Lower leg skin (tissue), 3 donors: ENCODE results near the gene AXIN2.

Source experiments
- CTCF ChIP-seq, 3 donors: fragments of 450-650 bp; IDR thresholded peaks; one replicate each; pipeline ENCODE4 v1.5.1; 2016; ENCODE audit warnings: antibody characterized with exemption in 3 of 3, mild to moderate bottlenecking in 3 of 3, moderate library complexity in 2 of 3
- POLR2A ChIP-seq, 2 donors: fragments of 450-650 bp; IDR thresholded peaks; one replicate each; pipeline ENCODE4 v1.6.1; 2016 to 2017; ENCODE audit warnings: antibody characterized with exemption in 2 of 2, mild to moderate bottlenecking in 1 of 2, moderate library complexity in 1 of 2

DNA sequence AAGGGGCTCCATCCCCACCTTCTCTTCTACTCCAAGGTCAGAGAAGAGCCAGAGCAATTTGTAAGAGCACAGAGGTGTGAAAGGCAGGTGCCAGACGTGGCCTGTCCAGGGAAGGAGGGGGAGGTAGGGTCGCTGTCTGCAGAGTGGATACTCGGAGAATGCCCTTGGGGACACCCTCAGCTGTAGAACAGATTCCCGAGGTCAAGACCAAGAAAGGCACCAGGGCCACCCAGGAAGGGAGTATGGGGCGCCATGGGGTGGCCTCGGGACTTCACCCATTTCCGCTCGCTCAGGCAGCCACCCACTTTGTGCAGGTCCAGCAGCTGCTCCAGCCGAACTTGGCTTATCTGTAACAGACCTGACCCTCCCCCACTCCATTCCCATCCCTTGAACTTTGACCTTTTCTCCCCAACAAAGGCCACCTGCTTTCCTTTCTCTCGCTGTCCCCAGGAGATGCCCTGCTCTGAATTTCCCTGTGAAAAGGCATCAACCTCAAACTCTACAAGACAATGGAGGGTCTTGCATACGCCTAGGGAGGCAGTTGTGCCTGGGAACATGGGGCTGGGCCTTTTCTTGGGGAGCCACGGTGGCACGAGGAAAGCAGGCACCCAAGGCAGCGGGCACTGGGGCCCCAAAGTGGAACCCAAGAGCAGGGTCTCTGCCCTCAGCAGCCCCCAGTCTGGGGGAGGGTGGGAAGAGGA is 11.3 kb upstream of the AXIN2 start:
- TF ChIP-seq CTCF (IDR thresholded peaks at IDR 0.05) = no peak
- TF ChIP-seq POLR2A (IDR thresholded peaks at IDR 0.05) = no peak
